BJ (cell line): ENCODE results near the gene GAK. TPM values are rescaled to one million over a fixed set of nuclear protein-coding genes. Genes with fewer than 3 reads are reported as not detected.

Experiments used
- CTCF ChIA-PET: fragments of 350-600 bp; formaldehyde crosslinking; extraction: SDS; loops from one replicate; lab custom pipeline; 2021; ENCODE audit warnings: antibody characterized with exemption, inconsistent platforms; lab: Yijun Ruan, JAX
- POLR2A ChIA-PET: fragments of 300-600 bp; sonication (Branson Sonifier 250); formaldehyde crosslinking; extraction: SDS; loops from one replicate; lab custom pipeline; 2021; ENCODE audit warnings: antibody characterized with exemption; lab: Charles Lee
- DNase-seq: peaks from one replicate; pipeline ENCODE4 v3.0.0-alpha.2; 2011; ENCODE audit warnings: low read depth
- H3K27me3 ChIP-seq: 2 replicates; pipeline ENCODE4 v1.6.0; 2011; ENCODE audit warnings: low read length; ENCODE audit not compliant: control insufficient read depth, insufficient read depth
- H3K36me3 ChIP-seq: 2 replicates; pipeline ENCODE4 v1.5.1; 2011; ENCODE audit warnings: low read length; ENCODE audit not compliant: control insufficient read depth, insufficient read depth
- H3K4me3 ChIP-seq: 2 replicates; pipeline ENCODE4 v1.5.1; 2011; ENCODE audit warnings: low read depth, mild to moderate bottlenecking, control low read depth, low read length
- polyA plus RNA-seq: library from polyadenylated mRNA; depleted of rRNA; stranded (reverse); fragments of >200 nt; gene quantifications from 2 replicates; pipeline ENCODE4 v1.2.3, GENCODE V29; 2011
- TF ChIP-seq, protein P1 (sequence below): IDR thresholded peaks from 2 replicates; pipeline ENCODE4 v1.5.1; 2011; ENCODE audit warnings: low read depth, mild to moderate bottlenecking, control low read depth, inconsistent platforms, low read length, moderate library complexity; ENCODE audit not compliant: insufficient read depth

Gene GAK
- polyA plus RNA-seq, 1 experiment: 26.3 TPM

DNA sequence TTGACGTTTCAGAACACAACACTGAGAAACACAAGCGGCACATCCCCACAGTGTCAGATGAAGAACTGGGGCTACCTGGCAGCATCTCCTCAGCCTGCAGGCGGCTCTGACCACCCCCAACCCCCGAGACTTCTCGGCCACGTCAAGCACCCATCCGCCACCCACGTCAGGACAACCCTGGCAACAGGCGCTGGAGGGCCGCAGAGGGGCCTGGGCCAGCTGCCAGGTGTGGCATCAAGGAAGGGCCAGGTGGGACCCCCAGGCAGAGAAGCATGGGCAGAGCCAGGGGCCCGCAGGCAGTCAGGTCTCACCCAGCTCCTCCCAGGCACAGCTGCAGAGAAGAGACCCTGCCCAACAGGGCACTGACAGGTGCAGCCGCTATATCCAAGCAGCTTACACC lies 22.3 kb downstream of the GAK start:
- DNase-seq: no peak

GRCh38 chr4:909131-909571 lies 23.0 kb downstream of the GAK start:
- Histone ChIP-seq H3K27me3 (no peaks in the 10 kb centered on the region), H3K36me3 (peaks cover 11% of the 10 kb centered on the region), H3K4me3 (no peak overlapping the region)
- CTCF ChIA-PET: interaction anchor here (1.0 kb wide), 1 partner anchor 9 kb away, joined by 3 read pairs; no protein-coding TSS in a partner anchor
- TF ChIP-seq, protein P1, sequence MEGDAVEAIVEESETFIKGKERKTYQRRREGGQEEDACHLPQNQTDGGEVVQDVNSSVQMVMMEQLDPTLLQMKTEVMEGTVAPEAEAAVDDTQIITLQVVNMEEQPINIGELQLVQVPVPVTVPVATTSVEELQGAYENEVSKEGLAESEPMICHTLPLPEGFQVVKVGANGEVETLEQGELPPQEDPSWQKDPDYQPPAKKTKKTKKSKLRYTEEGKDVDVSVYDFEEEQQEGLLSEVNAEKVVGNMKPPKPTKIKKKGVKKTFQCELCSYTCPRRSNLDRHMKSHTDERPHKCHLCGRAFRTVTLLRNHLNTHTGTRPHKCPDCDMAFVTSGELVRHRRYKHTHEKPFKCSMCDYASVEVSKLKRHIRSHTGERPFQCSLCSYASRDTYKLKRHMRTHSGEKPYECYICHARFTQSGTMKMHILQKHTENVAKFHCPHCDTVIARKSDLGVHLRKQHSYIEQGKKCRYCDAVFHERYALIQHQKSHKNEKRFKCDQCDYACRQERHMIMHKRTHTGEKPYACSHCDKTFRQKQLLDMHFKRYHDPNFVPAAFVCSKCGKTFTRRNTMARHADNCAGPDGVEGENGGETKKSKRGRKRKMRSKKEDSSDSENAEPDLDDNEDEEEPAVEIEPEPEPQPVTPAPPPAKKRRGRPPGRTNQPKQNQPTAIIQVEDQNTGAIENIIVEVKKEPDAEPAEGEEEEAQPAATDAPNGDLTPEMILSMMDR: no peak
- POLR2A ChIA-PET: no interaction called here
- no peak for DNase-seq

More for the DNA sequence above, 22.3 kb downstream of the GAK start:
- CTCF ChIA-PET: interaction anchor here (0.6 kb wide), 1 partner anchor 34 kb away, joined by 3 read pairs; no protein-coding TSS in a partner anchor
- Histone ChIP-seq H3K27me3 (no peaks in the 10 kb centered on the region), H3K4me3 (no peak overlapping the region), H3K36me3 (peaks cover 11% of the 10 kb centered on the region)
- POLR2A ChIA-PET: no interaction called here
- TF ChIP-seq, protein P1: no peak

GRCh38 chr4:907691-908425 lies 24.3 kb downstream of the GAK start:
- TF ChIP-seq, protein P1: no peak

GRCh38 chr4:907103-907400 lies 25.1 kb downstream of the GAK start:
- TF ChIP-seq, protein P1: no peak
- Histone ChIP-seq H3K36me3 (peaks cover 16% of the 10 kb centered on the region), H3K4me3 (no peak overlapping the region), H3K27me3 (no peaks in the 10 kb centered on the region)
- POLR2A ChIA-PET: no interaction called here
- no peak for DNase-seq
- CTCF ChIA-PET: no interaction called here

More at GRCh38 chr4:907691-908425, 24.3 kb downstream of the GAK start:
- H3K27me3 ChIP-seq: no peaks in the 10 kb centered on the region
- H3K36me3 ChIP-seq: peaks cover 16% of the 10 kb centered on the region
- no peak for DNase-seq
- POLR2A ChIA-PET: no interaction called here
- no peak overlapping the region for H3K4me3 ChIP-seq
- CTCF ChIA-PET: interaction anchor here (1.0 to 1.4 kb wide), 3 partner anchors 10 to 17 kb away, joined by 3 read pairs; no protein-coding TSS in a partner anchor

DNA sequence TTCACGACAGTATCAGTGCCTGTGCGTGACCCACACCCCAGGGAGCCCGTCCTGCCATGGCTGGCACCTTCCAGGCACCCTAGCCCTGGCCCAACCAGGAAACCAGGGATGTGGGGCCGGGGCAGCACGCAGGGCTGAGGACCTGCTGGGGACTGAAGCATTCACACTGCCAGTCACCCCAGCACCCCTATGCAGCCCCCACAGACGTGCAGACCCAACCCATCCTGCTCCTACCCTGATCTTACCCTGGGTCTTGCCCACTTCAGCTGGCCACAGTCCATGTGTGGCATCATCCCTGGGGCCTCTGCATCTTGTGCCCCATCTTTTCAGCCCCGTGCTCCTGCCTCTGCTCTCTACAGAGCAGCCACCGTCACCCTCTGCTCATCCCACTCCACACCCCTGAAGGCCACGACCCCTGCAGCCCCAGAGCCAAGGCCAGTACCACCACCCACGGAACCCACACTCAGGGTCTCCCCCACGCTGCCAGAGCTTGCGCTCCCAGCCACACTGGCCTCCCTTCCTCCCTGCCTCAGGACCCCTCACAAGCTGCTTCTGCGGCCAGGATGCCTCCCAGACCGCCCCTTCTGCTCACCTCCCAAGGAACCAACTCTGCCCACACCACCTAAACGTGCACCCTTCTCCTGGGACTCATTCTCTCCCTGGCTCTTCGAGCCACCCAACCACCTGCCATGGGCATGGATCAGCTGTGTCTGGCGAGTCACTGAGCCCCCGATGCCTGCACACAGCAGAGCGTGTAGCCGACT lies 25.6 kb downstream of the GAK start:
- CTCF ChIA-PET: no interaction called here
- POLR2A ChIA-PET: no interaction called here
- no peak for DNase-seq
- TF ChIP-seq, protein P1: no peak
- Histone ChIP-seq H3K4me3 (no peak overlapping the region), H3K27me3 (no peaks in the 10 kb centered on the region), H3K36me3 (peaks cover 14% of the 10 kb centered on the region)
